Islet of Langerhans (tissue), 1 donor: Measurements from ENCODE around the gene GRM4.

ENCODE experiments used
- FAIRE-seq: peaks from one replicate; lab custom pipeline; 2011; peaks lifted over from hg19 to GRCh38; lab: Jason Lieb, UNC

Gene GRM4

GRCh38 chr6:34041385-34041784 is 104.5 kb downstream of the GRM4 start:
- FAIRE-seq = no peak

GRCh38 chr6:34039943-34040342 is 105.9 kb downstream of the GRM4 start:
- FAIRE-seq = no peak

- no peak for FAIRE-seq
These were observed 108.7 kb downstream of the GRM4 start for GRCh38 chr6:34037151-34037550.

GRCh38 chr6:34036357-34037069 is 109.4 kb downstream of the GRM4 start:
- FAIRE-seq = no peak

DNA sequence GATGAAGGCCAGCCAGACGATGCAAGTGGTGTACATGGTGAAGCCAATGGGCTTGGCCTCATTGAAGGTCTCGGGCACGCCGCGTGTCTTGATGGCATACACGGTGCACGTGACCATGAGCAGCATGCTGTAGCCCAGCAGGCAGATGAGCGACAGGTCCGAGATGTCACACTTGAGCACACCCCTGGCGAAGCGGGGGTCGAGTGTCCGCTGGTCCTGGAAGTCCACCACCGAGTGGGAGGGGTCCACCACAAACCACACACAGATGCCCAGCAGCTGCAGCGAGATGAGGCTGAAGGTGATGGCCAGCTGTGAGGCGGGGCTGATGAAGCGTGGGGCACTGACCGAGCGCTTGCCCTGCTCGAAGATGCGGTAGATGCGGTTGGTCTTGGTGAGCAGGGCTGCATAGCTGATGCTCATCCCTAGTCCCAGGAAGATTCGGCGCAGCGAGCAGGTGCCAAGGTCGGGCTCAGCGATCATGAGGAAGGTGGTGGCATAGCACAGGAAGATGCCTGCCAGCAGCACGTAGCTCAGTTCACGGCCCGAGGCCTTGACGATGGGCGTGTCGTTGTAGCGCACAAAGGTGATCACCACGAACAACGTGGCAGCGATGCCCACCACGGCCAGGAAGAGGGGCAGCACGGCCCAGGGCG is 110.1 kb downstream of the GRM4 start:
- FAIRE-seq = no peak

- FAIRE-seq = no peak
These were observed 110.7 kb downstream of the GRM4 start for GRCh38 chr6:34035161-34035560.

- FAIRE-seq = no peak
These were observed 113.0 kb downstream of the GRM4 start for GRCh38 chr6:34032856-34033255.

GRCh38 chr6:34031625-34032383 is 114.1 kb downstream of the GRM4 start:
- FAIRE-seq = no peak

DNA sequence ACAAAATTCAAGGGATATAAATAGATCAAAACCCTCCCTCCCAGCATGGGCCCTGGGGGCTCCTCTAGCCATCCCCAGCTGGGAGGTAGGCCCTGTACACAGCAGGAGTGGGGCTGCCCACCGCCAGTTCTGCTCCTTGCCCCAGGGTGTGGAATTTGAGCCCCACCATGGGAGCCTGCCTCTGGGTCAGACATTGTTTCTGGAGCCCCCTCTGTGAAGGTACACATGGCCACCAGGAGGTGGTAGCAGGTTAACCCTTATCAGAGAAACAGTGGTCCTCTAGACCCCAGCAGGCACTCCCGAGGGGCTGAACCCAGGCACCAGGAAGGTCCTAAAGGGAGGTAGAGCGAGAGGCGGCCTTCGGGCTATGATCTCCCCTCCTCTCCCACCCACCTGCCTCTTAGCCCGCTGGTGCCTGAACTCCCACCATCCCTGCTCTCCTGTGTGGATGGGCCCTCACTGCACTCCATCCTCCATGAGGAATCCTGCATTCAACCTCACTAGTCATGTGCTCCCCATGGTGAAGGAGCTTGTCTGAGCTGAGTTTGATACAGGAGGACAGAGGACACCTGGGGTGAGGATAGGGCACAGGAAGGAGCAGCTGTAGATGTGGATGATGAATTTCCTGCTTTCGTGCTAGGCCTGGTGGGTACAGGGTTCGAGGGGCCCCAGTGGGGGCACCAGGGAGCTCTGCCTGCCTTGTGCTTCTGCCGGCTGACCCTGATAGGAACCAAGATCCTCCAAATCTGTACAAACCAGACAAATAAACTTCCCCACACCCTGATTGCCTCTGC is 114.9 kb downstream of the GRM4 start:
- no peak for FAIRE-seq

DNA sequence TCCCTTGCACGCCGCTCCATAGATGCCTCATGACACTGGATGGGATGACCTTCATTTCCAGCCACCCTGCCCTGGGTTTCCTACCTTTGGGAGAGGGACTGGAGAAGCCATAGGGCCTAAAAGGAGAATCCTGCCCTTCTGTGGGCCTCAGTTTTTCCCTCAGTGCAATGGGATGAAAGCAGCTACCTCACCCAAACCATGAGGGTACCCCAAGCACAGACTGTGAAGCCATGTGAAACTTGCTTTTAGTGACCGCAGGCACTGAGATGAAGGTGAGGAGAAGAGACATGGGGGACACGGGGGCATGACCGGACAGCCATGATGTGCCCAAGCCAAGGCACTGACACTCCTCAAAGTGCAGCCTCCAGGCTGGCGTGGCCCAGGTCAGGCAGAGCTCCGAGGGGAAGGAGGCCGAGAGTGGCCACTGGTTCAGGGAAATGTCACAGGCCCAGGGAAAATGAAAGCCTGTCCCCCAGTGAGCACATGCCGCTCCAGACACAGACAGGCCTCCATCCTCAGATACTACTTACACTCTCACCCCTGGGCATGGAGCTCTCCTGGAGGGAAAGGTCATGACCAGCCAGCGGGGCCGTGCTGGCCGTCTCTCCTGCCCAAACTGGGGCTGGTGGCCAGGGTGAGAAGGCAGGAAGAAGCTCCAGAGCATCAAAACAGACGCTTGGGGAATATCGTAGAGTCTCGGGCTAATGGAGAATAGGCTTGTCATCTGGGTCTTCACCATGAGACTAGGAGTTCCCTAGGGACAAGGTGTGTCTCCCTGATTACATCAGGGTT is 116.2 kb downstream of the GRM4 start:
- no peak for FAIRE-seq

GRCh38 chr6:34028691-34029360 is 117.1 kb downstream of the GRM4 start:
- no peak for FAIRE-seq

GRCh38 chr6:34027939-34028441 is 117.9 kb downstream of the GRM4 start:
- no peak for FAIRE-seq

DNA sequence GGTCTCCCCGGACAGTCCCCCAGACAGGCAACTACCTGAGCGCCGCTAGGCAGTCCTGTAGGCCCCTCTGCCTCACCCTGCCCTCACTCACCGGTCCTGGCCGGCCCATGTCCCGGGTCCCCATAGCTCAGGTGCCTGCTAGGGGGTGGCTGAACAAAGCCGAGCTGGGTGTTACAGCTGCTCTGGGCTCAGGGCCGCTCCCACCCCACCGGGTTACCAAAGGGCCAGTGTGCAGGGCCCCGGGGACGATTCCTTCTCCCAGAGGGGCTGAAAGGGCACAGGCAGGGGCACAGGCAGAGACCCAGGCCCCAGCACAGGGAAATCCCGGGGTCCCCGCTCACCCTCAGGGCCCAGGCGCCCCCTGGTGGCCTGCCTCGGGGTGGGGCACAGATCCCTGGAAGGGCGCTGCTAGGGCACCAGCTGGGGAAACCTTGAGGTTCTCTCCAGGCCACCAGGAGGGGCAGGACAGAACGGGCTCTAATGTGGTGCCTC is 118.4 kb downstream of the GRM4 start:
- FAIRE-seq = no peak

DNA sequence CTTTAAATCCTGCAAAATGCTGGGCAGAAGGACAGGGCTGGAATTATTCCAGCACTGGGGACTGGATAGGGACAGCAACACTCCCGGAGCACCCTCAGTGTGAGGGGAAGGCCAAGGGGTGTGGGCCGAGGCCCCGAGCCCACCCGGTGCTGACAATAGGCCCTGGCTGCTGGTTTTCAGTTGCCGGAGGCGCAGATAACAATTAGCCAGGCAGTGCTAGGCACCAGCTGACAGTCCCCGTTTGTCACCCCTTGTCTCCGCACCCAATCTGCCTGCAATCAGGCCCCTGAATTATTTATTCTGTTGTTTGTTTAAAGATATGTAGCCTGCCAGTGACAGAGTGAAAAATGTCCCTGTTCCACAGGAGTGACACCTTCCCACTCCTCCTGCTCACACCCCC is 120.0 kb downstream of the GRM4 start:
- FAIRE-seq = peak; percentile 45

- no peak for FAIRE-seq
These were observed 120.6 kb downstream of the GRM4 start for GRCh38 chr6:34025112-34025807.

DNA sequence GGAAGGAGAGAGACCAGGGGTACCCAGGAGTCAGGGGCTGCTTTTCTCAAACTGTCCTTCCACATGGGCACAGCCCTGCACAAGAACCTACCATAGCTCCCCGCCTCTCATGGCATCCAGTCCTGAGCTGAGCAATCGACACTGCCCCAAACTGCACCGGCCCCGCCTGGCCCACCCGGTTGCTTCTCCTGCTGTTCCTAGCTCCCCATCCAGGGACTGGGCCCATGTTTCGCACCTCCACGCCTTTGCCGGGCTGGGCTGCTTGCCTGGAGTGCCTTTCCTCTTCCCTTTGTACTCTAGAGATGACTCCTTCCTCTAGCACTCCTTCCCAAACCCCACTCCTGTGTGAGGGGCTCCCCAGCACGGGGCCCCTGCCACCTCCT is 123.0 kb downstream of the GRM4 start:
- FAIRE-seq = no peak

GRCh38 chr6:34022250-34022872 is 123.5 kb downstream of the GRM4 start:
- no peak for FAIRE-seq

GRCh38 chr6:34021554-34022190 is 124.2 kb downstream of the GRM4 start:
- FAIRE-seq = no peak
